HepG2 (cell line): ENCODE data around the gene COPE. TPM values are rescaled to one million over a fixed set of nuclear protein-coding genes. Genes with fewer than 3 reads are reported as not detected.

Experiments used
- ATAC-seq: fragments of 200-7000 bp; cut with Tn5 transposase; 3 replicates; pipeline ENCODE4 v1.9.1; 2020; ENCODE audit warnings: mild to moderate bottlenecking, moderate library complexity
- BruUV-seq: library from RNA; stranded (reverse); fragments of 400-500 nt; replicated peaks from 2 replicates; lab custom pipeline; 2021; lab: Mats Ljungman, UMichigan
- CTCF ChIA-PET: fragments of 300-600 bp; formaldehyde crosslinking; extraction: SDS; loops from one replicate; lab custom pipeline; 2021; ENCODE audit warnings: low total read pairs, inconsistent platforms, low intra/inter-chr PET ratio; lab: Yijun Ruan, JAX
- POLR2A ChIA-PET: fragments of 350-600 bp; sonication (Branson Sonifier 250); formaldehyde crosslinking; loops from one replicate; lab custom pipeline; 2020; ENCODE audit warnings: antibody characterized with exemption, inconsistent platforms; lab: Yijun Ruan, JAX
- DNase-seq: peaks from one replicate; pipeline ENCODE4 v3.0.0-alpha.2; 2015; ENCODE audit warnings: low spot score
- FAIRE-seq: peaks from 3 replicates; lab custom pipeline; 2011; peaks lifted over from hg19 to GRCh38; lab: Jason Lieb, UNC
- H2AFZ ChIP-seq: one replicate; pipeline ENCODE4 v1.6.1; 2011; ENCODE audit warnings: low read length, inconsistent platforms
- H3K27ac ChIP-seq: fragments of 300-600 bp; 3 replicates; pipeline ENCODE4 v1.8.0; 2011; ENCODE audit warnings: mixed run types, mild to moderate bottlenecking, mixed read lengths, low read length, inconsistent platforms; ENCODE audit not compliant: insufficient read depth; ENCODE audit errors: extremely low read length
- H3K27me3 ChIP-seq, 2 experiments: fragments of 200-600 bp in 1 of 2; 2 replicates in 1 of 2; 3 replicates in 1 of 2; pipeline versions ENCODE4 v1.6.0 to v1.8.0; 2011; ENCODE audit warnings: low read length in 2 of 2, mild to moderate bottlenecking in 2 of 2, moderate library complexity in 2 of 2, inconsistent platforms in 1 of 2; ENCODE audit not compliant: insufficient read depth in 2 of 2, control insufficient read depth in 1 of 2
- H3K36me3 ChIP-seq, 2 experiments: fragments of 200-600 bp in 1 of 2; replicated peaks in 1 of 2; 2 replicates in 1 of 2; 3 replicates in 1 of 2; pipeline versions ENCODE4 v1.5.1 to v1.8.0; 2011; ENCODE audit warnings: low read length in 2 of 2, inconsistent platforms in 1 of 2; ENCODE audit not compliant: insufficient read depth in 2 of 2, control insufficient read depth in 1 of 2
- H3K4me1 ChIP-seq: 2 replicates; pipeline ENCODE4 v1.5.1; 2012; ENCODE audit warnings: low read length, inconsistent platforms; ENCODE audit not compliant: insufficient read depth
- H3K4me2 ChIP-seq: 2 replicates; pipeline ENCODE4 v1.6.0; 2011; ENCODE audit warnings: low read depth, low read length, inconsistent platforms
- H3K4me3 ChIP-seq, 3 experiments: fragments of 200-600 bp in 1 of 3; sonication (generic), shearing (Covaris generic) in 1 of 3; replicated peaks in 1 of 3; 2 replicates each; pipeline ENCODE4 v1.5.1; 2011 to 2016; ENCODE audit warnings: low read length in 3 of 3, inconsistent platforms in 2 of 3, low read depth in 2 of 3, mild to moderate bottlenecking in 2 of 3, control low read depth in 1 of 3, mixed read lengths in 1 of 3; ENCODE audit not compliant: insufficient read depth in 1 of 3
- H3K79me2 ChIP-seq: one replicate; pipeline ENCODE4 v1.6.1; 2011; ENCODE audit warnings: low read length, inconsistent platforms; ENCODE audit not compliant: insufficient read depth
- H3K9ac ChIP-seq: 2 replicates; pipeline ENCODE4 v1.6.0; 2011; ENCODE audit warnings: mild to moderate bottlenecking, low read depth, low read length, inconsistent platforms; ENCODE audit not compliant: insufficient read depth
- H3K9me3 ChIP-seq: 2 replicates; pipeline ENCODE4 v1.5.1; 2012; ENCODE audit warnings: mild to moderate bottlenecking, low read length
- H4K20me1 ChIP-seq: 2 replicates; pipeline ENCODE4 v1.6.0; 2011; ENCODE audit warnings: inconsistent platforms, mild to moderate bottlenecking, low read length, moderate library complexity; ENCODE audit not compliant: insufficient read depth
- CAMTA2 ChIP-seq: sonication (generic); formaldehyde crosslinking; IDR thresholded peaks from 2 replicates; pipeline ENCODE4 v1.4.0; 2020; ENCODE audit warnings: mild to moderate bottlenecking, missing genetic modification reagents, borderline replicate concordance
- CBX2 ChIP-seq, 2 experiments: fragments of 200-600 bp in 1 of 2; sonication (generic); formaldehyde crosslinking in 1 of 2; IDR thresholded peaks; 2 replicates each; pipeline versions ENCODE4 v1.7.0 to v1.8.1; 2018 to 2022; ENCODE audit warnings: low read depth in 2 of 2, low read length in 1 of 2, mild to moderate bottlenecking in 1 of 2, missing genetic modification reagents in 1 of 2
- CEBPZ ChIP-seq: IDR thresholded peaks from 2 replicates; pipeline ENCODE4 v1.6.1; 2012; ENCODE audit warnings: low read length, improper control_type of control experiment
- GABPA ChIP-seq, 2 experiments: IDR thresholded peaks; 2 replicates each; pipeline ENCODE4 v1.6.1; 2011 to 2016; ENCODE audit warnings: low read depth in 2 of 2, low read length in 1 of 2, missing biosample characterization in 1 of 2, missing genetic modification characterization in 1 of 2
- HBP1 ChIP-seq: IDR thresholded peaks from 2 replicates; pipeline ENCODE4 v1.6.1; 2016; ENCODE audit warnings: low read depth, control low read depth
- HOXD1 ChIP-seq: sonication (generic); formaldehyde crosslinking; IDR thresholded peaks from 2 replicates; pipeline ENCODE4 v1.5.0; 2020; ENCODE audit warnings: missing genetic modification reagents
- NR2F1 ChIP-seq, 2 experiments: fragments of 450-650 bp in 1 of 2; formaldehyde crosslinking in 1 of 2; IDR thresholded peaks; 2 replicates each; pipeline versions ENCODE4 v1.5.0 to v1.6.1; 2016 to 2020; ENCODE audit warnings: mild to moderate bottlenecking in 1 of 2, missing compliant biosample characterization in 1 of 2, missing genetic modification reagents in 1 of 2, moderate library complexity in 1 of 2
- RNF2 ChIP-seq: fragments of 450-650 bp; conservative IDR thresholded peaks from 2 replicates; pipeline ENCODE4 v1.6.1; 2016; ENCODE audit warnings: low read depth
- TIGD3 ChIP-seq: sonication (generic); formaldehyde crosslinking; IDR thresholded peaks from 2 replicates; pipeline ENCODE4 v1.5.1; 2020; ENCODE audit warnings: mild to moderate bottlenecking, missing genetic modification reagents, borderline replicate concordance
- ZNF264 ChIP-seq: sonication (generic); formaldehyde crosslinking; IDR thresholded peaks from 2 replicates; pipeline ENCODE4 v1.4.0; 2020; ENCODE audit warnings: missing genetic modification reagents
- ZNF414 ChIP-seq: sonication (generic); formaldehyde crosslinking; IDR thresholded peaks from 2 replicates; pipeline ENCODE4 v1.5.0; 2020; ENCODE audit warnings: missing genetic modification reagents
- ZNF792 ChIP-seq: IDR thresholded peaks from 2 replicates; pipeline ENCODE4 v1.6.1; 2016
- ZXDC ChIP-seq: sonication (generic); formaldehyde crosslinking; IDR thresholded peaks from 2 replicates; pipeline ENCODE4 v1.5.0; 2020; ENCODE audit warnings: mild to moderate bottlenecking, missing genetic modification reagents
- WGBS: methylation state at CpG from one replicate; pipeline ENCODE4 v1.1.6; 2017; ENCODE audit warnings: low lambda C conversion rate; 5-methylcytosine and 5-hydroxymethylcytosine counted together
- in situ Hi-C: cut with HindIII; loops from 2 replicates; pipeline ENCODE4 v1.10.0; 2017; ENCODE audit warnings: low pct_unique_long_range_greater_than_20kb; ENCODE audit not compliant: extremely low pct_ligation_motif_present
- intact Hi-C: fragments of 100-400 bp; cut with micrococcal nuclease; formaldehyde crosslinking; loops from one replicate; pipeline ENCODE4 v1.10.0; 2022; ENCODE audit not compliant: unreplicated experiment
- polyA plus RNA-seq, 8 experiments: library from polyadenylated mRNA; depleted of rRNA in 3 of 8; stranded (reverse) in 7 of 8; unstranded in 1 of 8; fragments of >200 nt; fragmentation: Illumina TruSeq in 4 of 8; extraction: Trizol in 4 of 8; gene quantifications; 2 replicates each; pipeline versions ENCODE4 v1.2.1 to v1.2.3, GENCODE V29; 2011 to 2016; ENCODE audit warnings: low read depth in 4 of 8, missing spikeins in 1 of 8, mixed read lengths in 1 of 8; ENCODE audit not compliant: insufficient read depth in 1 of 8
- total RNA-seq, 5 experiments: library from RNA; depleted of rRNA; stranded (reverse); fragments of >200 nt; fragmentation: Illumina TruSeq; extraction: Trizol; gene quantifications; 2 replicates each; pipeline ENCODE4 v1.2.3, GENCODE V29; 2016; ENCODE audit warnings: low read depth in 1 of 5

COPE gene
- total and polyA plus RNA-seq, 2 of the 13 experiments (the other 11 are each of a cell fraction or from before 2014, with no cell fraction given): 189 to 205 TPM

GRCh38 chr19:18875726-18876125 is 43.5 kb downstream of the COPE start:
- BruUV-seq: no TSS peak
- FAIRE-seq (no peak), ATAC-seq (no peak), DNase-seq (no peak)
- intact Hi-C loops (no loop called here), in situ Hi-C loops (no loop called here)
- no peaks in the 10 kb centered on the region for H3K27me3 ChIP-seq
- H3K9me3 ChIP-seq: no peaks in the 10 kb centered on the region
- ChIA-PET POLR2A (interaction anchor here (0.6 to 1.4 kb wide), 2 partner anchors 44 to 90 kb away, joined by 3 read pairs; partner anchors contain the start of genes COPE and DDX49), CTCF (no interaction called here)
- no peak overlapping the region for H2AFZ ChIP-seq
- no peak overlapping the region for H3K27ac ChIP-seq
- peaks cover 29% of the 10 kb centered on the region for H3K4me1 ChIP-seq
- no peaks in the 10 kb centered on the region for H3K79me2 ChIP-seq
- H3K36me3 ChIP-seq: no peaks in the 10 kb centered on the region; a peak in 1 of 5 replicates
- no peak overlapping the region for H3K4me2 ChIP-seq
- 92% methylated on average over 5 of the region's 5 CpGs for WGBS
- no peak overlapping the region for H3K4me3 ChIP-seq
- no peaks in the 10 kb centered on the region for H4K20me1 ChIP-seq
- no peak overlapping the region for H3K9ac ChIP-seq
- TF ChIP-seq CEBPZ: no peak
- TF ChIP-seq ZNF792 (CRISPR knock-in tag): no peak
- no peak for TF ChIP-seq NR2F1 (CRISPR knock-in tag; IDR thresholded peaks at IDR 0.05)
- no peak for TF ChIP-seq ZNF414 (CRISPR knock-in tag)
- TF ChIP-seq CAMTA2 (CRISPR knock-in tag): no peak
- TF ChIP-seq GABPA (IDR thresholded peaks at IDR 0.05; ENCODE audit: low read depth, low read length): no peak
- no peak for TF ChIP-seq GABPA (CRISPR knock-in tag; IDR thresholded peaks at IDR 0.05; ENCODE audit: low read depth)
- TF ChIP-seq HOXD1 (CRISPR knock-in tag): no peak
- no peak for TF ChIP-seq ZXDC
- TF ChIP-seq RNF2: no peak
- no peak for TF ChIP-seq ZNF264 (CRISPR knock-in tag)
- no peak for TF ChIP-seq CBX2 (IDR thresholded peaks at IDR 0.05; ENCODE audit: low read depth, low read length)
- no peak for TF ChIP-seq CBX2 (CRISPR knock-in tag; IDR thresholded peaks at IDR 0.05; ENCODE audit: low read depth)
- TF ChIP-seq TIGD3 (CRISPR knock-in tag): no peak
- no peak for TF ChIP-seq HBP1 (CRISPR knock-in tag)
